ENCODE measurements around the gene ATXN10. TPM values are rescaled to one million over a fixed set of nuclear protein-coding genes. Genes with fewer than 3 reads are reported as not detected.

Gene ATXN10
- total RNA-seq, 1 experiment from 2014 or later, result 303 TPM

- peaks cover 29% of the 10 kb centered on the region for H3K36me3 ChIP-seq (ENCODE audit: low read depth)
- no peak overlapping the region for H3K27ac ChIP-seq
- no peaks in the 10 kb centered on the region for H3K9me2 ChIP-seq (ENCODE audit: insufficient read depth)
- ChIA-PET POLR2A (ENCODE audit: unreplicated experiment) (no interaction called here), CTCF (no interaction called here)
- H4K20me1 ChIP-seq (ENCODE audit: insufficient read depth), result no peaks in the 10 kb centered on the region; the same call in 1 of the 2 replicates
- H3K9me3 ChIP-seq (ENCODE audit: insufficient read depth, low read depth), result no peaks in the 10 kb centered on the region
- H2AFZ ChIP-seq, result no peak overlapping the region
- H3K4me2 ChIP-seq, result no peak overlapping the region
- H3K79me2 ChIP-seq (ENCODE audit: low read depth), result peaks cover 23% of the 10 kb centered on the region
- no peak for TF ChIP-seq CTCF (conservative IDR thresholded peaks at IDR 0.05)
- TF ChIP-seq EZH2 (IDR thresholded peaks at IDR 0.05; ENCODE audit: low read depth), result no peak
- DNase-seq, result no peak
- no peak overlapping the region for H3K4me3 ChIP-seq
- intact Hi-C loops (cut with micrococcal nuclease; ENCODE audit: unreplicated experiment), result no loop called here
- no peaks in the 10 kb centered on the region for H3K4me1 ChIP-seq (replicated peaks; ENCODE audit: insufficient read depth)
- no peaks in the 10 kb centered on the region for H3K27me3 ChIP-seq (ENCODE audit: insufficient read depth, low read depth)
- peaks cover 16% of the 10 kb centered on the region for H3F3A ChIP-seq (ENCODE audit: insufficient read depth, low read depth)
- BruUV-seq (replicated peaks), result no TSS peak
Measured at GRCh38 chr22:45754822-45755221, 83.2 kb downstream of the ATXN10 start.

- Histone ChIP-seq H3K4me2 (no peak overlapping the region), H3K9me2 (ENCODE audit: insufficient read depth) (no peaks in the 10 kb centered on the region), H3K27ac (no peak overlapping the region), H3K27me3 (ENCODE audit: insufficient read depth, low read depth) (no peaks in the 10 kb centered on the region), H4K20me1 (ENCODE audit: insufficient read depth) (no peaks in the 10 kb centered on the region; the same call in 1 of the 2 replicates), H3K4me1 (replicated peaks; ENCODE audit: insufficient read depth) (no peaks in the 10 kb centered on the region), H3K79me2 (ENCODE audit: low read depth) (peaks cover 31% of the 10 kb centered on the region), H3K36me3 (ENCODE audit: low read depth) (peaks cover 23% of the 10 kb centered on the region), H2AFZ (no peak overlapping the region), H3F3A (ENCODE audit: insufficient read depth, low read depth) (no peaks in the 10 kb centered on the region; the same call in none of the 2 replicates), H3K9me3 (ENCODE audit: insufficient read depth, low read depth) (no peaks in the 10 kb centered on the region), H3K4me3 (no peak overlapping the region)
- POLR2A ChIA-PET (ENCODE audit: unreplicated experiment), result interaction anchor here (0.6 kb wide), 1 partner anchor 30 kb away, joined by 4 read pairs; no protein-coding TSS in a partner anchor
- CTCF ChIA-PET, result no interaction called here
- intact Hi-C loops (cut with micrococcal nuclease; ENCODE audit: unreplicated experiment), result no loop called here
- no peak for TF ChIP-seq CTCF (conservative IDR thresholded peaks at IDR 0.05)
- no peak for TF ChIP-seq EZH2 (IDR thresholded peaks at IDR 0.05; ENCODE audit: low read depth)
- no TSS peak for BruUV-seq (replicated peaks)
- no peak for DNase-seq
Measured at GRCh38 chr22:45756558-45756957, 84.9 kb downstream of the ATXN10 start.

DNA sequence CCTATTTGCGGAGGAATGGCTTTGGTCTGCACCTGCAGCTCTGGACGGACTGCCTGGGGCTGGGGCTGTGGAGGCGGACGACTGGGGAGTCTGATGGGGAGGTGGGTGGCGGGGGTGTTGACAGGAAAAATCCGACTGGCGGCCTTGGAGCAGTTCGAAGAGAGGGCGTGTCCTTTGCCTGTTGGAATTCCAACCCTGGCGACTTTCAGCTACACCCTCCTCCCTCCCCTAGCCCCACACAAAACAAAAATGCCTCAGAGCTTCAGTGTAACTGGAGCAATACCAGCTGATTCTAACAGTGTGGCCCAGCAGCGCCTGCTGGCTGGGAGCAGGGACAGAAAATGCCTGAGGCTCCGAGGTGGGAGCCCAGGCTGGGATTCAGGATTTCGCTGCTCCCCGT is 85.4 kb downstream of the ATXN10 start:
- no peak overlapping the region for H3K4me2 ChIP-seq
- CTCF ChIA-PET, result interaction anchor here (0.7 kb wide), 1 partner anchor 96 kb away, joined by 3 read pairs; no protein-coding TSS in a partner anchor
- BruUV-seq (replicated peaks), result no TSS peak
- no peak overlapping the region for H3K27ac ChIP-seq
- TF ChIP-seq EZH2 (IDR thresholded peaks at IDR 0.05; ENCODE audit: low read depth), result no peak
- TF ChIP-seq CTCF (conservative IDR thresholded peaks at IDR 0.05), result no peak
- H2AFZ ChIP-seq, result no peak overlapping the region
- DNase-seq, result no peak
- no peaks in the 10 kb centered on the region for H3K27me3 ChIP-seq (ENCODE audit: insufficient read depth, low read depth)
- POLR2A ChIA-PET (ENCODE audit: unreplicated experiment), result no interaction called here
- H4K20me1 ChIP-seq (ENCODE audit: insufficient read depth), result no peaks in the 10 kb centered on the region; the same call in 1 of the 2 replicates
- no peaks in the 10 kb centered on the region for H3K9me2 ChIP-seq (ENCODE audit: insufficient read depth)
- H3K36me3 ChIP-seq (ENCODE audit: low read depth), result peaks cover 23% of the 10 kb centered on the region
- H3K79me2 ChIP-seq (ENCODE audit: low read depth), result peaks cover 36% of the 10 kb centered on the region
- H3K4me1 ChIP-seq (replicated peaks; ENCODE audit: insufficient read depth), result no peaks in the 10 kb centered on the region
- intact Hi-C loops (cut with micrococcal nuclease; ENCODE audit: unreplicated experiment), result no loop called here
- no peak overlapping the region for H3K4me3 ChIP-seq
- no peaks in the 10 kb centered on the region for H3K9me3 ChIP-seq (ENCODE audit: insufficient read depth, low read depth)
- H3F3A ChIP-seq (ENCODE audit: insufficient read depth, low read depth), result no peaks in the 10 kb centered on the region; the same call in 1 of the 2 replicates

All from PC-9 (cell line).